NCI-H187 (cell line): ENCODE data around the gene ADAM17.
"Not testable (repeated sequence)": the region's sequence is repeated elsewhere in the genome, so short reads cannot be mapped to it uniquely, and the experiment has no call there.

Experiments used
- DNase-seq, 2 experiments: peaks; one replicate each; lab custom pipeline; 2025; lab: John Stamatoyannopoulos, UW

ADAM17 gene

GRCh38 chr2:9565436-9566153 lies 10.0 kb upstream of the ADAM17 start:
- DNase-seq, result no peak

- DNase-seq, result peak; percentile 43 to 75
Measured at GRCh38 chr2:9560628-9561027, 5.0 kb upstream of the ADAM17 start.

- DNase-seq, result no peak
Measured at GRCh38 chr2:9558948-9559381, 3.3 kb upstream of the ADAM17 start.

- DNase-seq, result no peak
Measured at GRCh38 chr2:9556121-9556743, 602 bp upstream of the ADAM17 start.

GRCh38 chr2:9554921-9555296 lies 721 bp downstream of the ADAM17 start:
- no peak for DNase-seq

GRCh38 chr2:9552219-9553178 lies 3.1 kb downstream of the ADAM17 start:
- DNase-seq, result no peak

GRCh38 chr2:9550859-9551391 lies 4.7 kb downstream of the ADAM17 start:
- DNase-seq, result not testable (repeated sequence)

- no peak for DNase-seq
Measured at GRCh38 chr2:9549420-9549819, 6.2 kb downstream of the ADAM17 start.

DNA sequence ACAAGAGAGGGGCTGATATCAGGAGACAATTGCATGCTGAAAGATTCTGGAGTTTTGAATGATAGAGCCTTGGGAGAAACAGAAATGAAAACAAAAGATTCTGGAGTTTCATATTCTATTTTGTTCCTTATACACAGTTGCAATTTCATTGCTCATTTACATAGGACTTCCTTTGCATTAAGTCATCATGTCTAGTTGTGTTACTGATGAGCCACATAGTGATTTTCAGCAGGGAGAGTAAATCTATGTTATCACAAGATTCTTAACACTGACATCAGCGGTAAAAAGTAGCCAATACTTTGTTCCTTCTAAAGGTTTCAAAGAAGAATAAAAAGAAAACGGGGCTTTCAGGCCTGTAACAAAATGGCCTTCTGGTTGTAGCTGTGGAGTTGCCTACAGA lies 7.1 kb downstream of the ADAM17 start:
- DNase-seq, result no peak

DNA sequence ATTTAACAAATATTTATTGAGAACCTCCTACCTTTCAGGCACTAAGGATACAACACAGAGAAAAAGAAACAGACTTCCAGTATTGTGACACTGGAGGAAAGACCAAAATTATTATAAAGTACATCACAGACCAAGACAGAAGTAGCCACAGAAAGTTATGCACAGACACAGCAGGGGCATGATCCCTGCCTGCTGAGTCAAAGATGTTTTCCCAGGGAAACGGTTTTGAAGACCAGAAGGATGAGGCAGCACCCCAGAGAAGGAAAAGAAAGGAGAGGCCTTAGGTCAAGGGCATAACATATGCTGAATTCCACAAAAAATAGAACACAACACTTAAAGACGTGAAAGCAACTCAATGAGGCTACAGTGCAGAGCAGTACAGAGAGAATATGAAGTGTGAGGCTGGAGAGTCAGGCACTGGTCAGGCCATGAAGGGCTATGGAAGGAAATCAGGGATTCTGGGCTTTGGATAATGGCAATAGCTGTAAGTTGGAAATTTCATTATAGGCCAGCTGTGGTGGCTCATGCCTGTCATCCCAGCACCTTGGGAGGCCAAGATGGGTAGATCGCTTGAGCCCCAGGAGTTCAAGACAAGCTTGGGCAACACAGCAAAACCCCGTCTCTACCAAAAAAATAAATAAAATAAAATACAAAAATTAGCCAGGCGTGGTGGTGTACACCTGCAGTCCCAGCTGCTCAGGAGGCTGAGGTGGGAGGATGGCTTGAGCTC lies 8.2 kb downstream of the ADAM17 start:
- DNase-seq, result no peak

GRCh38 chr2:9545502-9545901 lies 10.1 kb downstream of the ADAM17 start:
- DNase-seq, result no peak

- no peak for DNase-seq
Measured at GRCh38 chr2:9543557-9543956, 12.1 kb downstream of the ADAM17 start.

DNA sequence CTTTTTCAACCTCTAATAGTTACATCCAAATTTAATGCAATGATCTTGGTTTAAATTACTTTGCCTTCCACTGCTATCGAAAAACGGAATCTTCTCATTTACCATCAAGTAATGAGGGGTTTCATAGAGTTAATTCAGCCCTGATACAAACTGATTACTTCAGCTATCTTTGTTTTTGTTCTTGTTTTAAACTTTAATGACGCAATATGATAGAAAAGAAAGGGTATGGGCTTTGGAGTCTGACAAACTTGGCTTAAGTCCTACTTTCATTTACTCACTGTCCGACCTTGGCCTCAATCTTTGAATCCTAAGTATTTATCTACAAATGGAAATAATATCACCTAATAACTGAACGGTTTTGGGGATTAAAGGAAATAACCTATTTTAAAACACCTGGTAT lies 16.1 kb downstream of the ADAM17 start:
- DNase-seq, result no peak

- DNase-seq, result no peak
Measured at GRCh38 chr2:9538000-9538507, 17.6 kb downstream of the ADAM17 start.

- no peak for DNase-seq
Measured at GRCh38 chr2:9536504-9536903, 19.1 kb downstream of the ADAM17 start.

DNA sequence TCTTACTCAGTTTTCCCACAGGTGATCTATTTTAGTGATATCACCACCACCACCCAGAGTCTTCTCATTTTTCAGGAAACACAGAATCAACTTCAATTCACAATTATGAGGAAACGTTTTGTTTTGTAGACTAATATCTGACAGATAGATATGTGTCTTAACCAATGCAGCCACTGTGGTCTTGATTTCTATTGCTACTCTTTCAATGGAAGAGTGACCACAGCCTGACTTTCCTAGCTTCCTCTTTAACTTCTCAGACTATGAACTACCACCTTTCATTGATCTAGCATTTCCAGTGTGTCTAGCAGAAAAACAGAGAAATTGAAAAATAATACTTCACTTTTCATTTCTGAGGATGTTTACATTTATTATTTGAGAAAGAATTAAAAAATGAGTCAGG lies 20.5 kb downstream of the ADAM17 start:
- DNase-seq, result no peak

DNA sequence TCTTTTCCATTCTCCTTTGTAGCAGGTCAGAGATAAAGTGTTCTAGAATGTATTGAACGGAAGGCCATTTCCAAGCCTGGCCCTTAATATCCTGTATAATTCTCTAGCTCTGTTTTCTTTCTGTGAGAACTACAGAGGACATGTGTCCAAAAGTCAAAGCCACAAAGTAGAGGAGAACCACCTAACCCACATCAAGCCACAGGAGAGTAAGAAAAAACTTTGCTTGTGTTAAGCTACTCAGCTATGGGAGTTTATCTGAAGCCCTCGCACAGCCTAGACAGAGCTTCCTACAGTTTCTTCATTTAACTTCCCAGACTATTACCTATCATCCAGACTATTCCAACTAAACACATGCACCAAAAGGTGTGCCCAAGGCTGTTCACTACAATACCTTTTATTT lies 22.0 kb downstream of the ADAM17 start:
- DNase-seq, result no peak

DNA sequence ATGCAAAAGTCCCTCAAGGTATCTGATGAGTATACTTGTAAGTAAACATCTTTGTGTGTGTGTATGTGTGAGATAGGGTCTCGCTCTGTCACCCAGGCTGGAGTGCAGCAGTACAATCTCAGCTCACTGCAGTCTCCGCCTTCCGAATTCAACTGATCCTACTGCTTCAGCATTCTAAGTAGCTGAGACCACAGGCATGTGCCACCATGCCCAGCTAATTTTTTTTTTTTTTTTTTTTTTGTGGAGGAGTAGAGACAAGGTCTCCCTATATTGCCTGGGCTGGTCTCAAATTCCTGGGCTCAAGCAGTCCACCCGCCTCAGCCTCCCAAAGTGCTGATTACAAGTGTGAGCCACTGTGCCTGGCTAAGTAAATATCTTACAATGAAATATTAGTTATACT lies 23.2 kb downstream of the ADAM17 start:
- DNase-seq, result no peak

- no peak for DNase-seq
Measured at GRCh38 chr2:9527995-9528787, 27.4 kb downstream of the ADAM17 start.

DNA sequence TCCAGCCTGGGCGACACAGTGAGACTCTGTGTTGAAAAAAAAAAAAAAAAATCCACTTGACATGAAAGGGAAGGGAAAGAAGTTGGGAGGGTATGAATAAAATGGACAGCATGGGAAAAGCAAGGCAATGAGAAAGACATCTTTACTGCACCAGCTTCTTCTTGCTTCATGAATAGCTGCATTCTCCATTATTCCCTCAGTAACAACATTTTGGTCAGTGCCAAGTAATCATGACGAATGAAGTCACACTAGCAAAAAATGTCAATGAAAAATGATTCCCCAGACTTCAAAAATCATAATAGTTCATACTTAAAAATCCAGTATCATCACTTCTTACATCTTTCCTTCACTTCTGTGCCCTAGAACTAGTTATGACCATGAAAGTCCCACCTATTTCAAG lies 30.4 kb downstream of the ADAM17 start:
- no peak for DNase-seq

- no peak for DNase-seq
Measured at GRCh38 chr2:9524291-9524690, 31.3 kb downstream of the ADAM17 start.
